HEK293 (cell line): ENCODE results near the gene C2orf42.
A peak's percentile ranks its signal among the peaks of the same experiment; 100 is the strongest.

Source experiments
- BCL11B ChIP-seq: fragments of 450-650 bp; formaldehyde crosslinking; IDR thresholded peaks from 2 replicates; pipeline ENCODE4 v1.5.1; 2016; ENCODE audit warnings: low read depth, missing biosample characterization, missing genetic modification characterization
- KLF16 ChIP-seq: fragments of 450-650 bp; formaldehyde crosslinking; IDR thresholded peaks from 2 replicates; pipeline ENCODE4 v1.5.1; 2017; ENCODE audit warnings: missing biosample characterization, missing genetic modification characterization
- MZF1 ChIP-seq: fragments of 450-650 bp; formaldehyde crosslinking; IDR thresholded peaks from 2 replicates; pipeline ENCODE4 v1.5.1; 2017; ENCODE audit warnings: missing biosample characterization, missing genetic modification characterization, borderline replicate concordance
- OSR2 ChIP-seq: fragments of 450-650 bp; formaldehyde crosslinking; IDR thresholded peaks from 2 replicates; pipeline ENCODE4 v1.5.1; 2016; ENCODE audit warnings: missing biosample characterization, missing genetic modification characterization
- SETDB1 ChIP-seq: IDR thresholded peaks from one replicate; pipeline ENCODE4 v1.6.1; 2017; ENCODE audit warnings: mild to moderate bottlenecking, low read length, moderate library complexity, mixed read lengths; ENCODE audit not compliant: insufficient read length
- SP3 ChIP-seq: fragments of 450-650 bp; formaldehyde crosslinking; IDR thresholded peaks from 2 replicates; pipeline ENCODE4 v1.5.1; 2016; ENCODE audit warnings: missing biosample characterization, missing genetic modification characterization
- SP7 ChIP-seq: fragments of 450-650 bp; formaldehyde crosslinking; IDR thresholded peaks from 2 replicates; pipeline ENCODE4 v1.5.1; 2016; ENCODE audit warnings: missing biosample characterization, missing genetic modification characterization
- ZBTB48 ChIP-seq: fragments of 450-650 bp; formaldehyde crosslinking; IDR thresholded peaks from 2 replicates; pipeline ENCODE4 v1.5.1; 2016; ENCODE audit warnings: missing biosample characterization, missing genetic modification characterization
- ZEB2 ChIP-seq: fragments of 450-650 bp; formaldehyde crosslinking; IDR thresholded peaks from 2 replicates; pipeline ENCODE4 v1.5.1; 2016; ENCODE audit warnings: missing biosample characterization, missing genetic modification characterization
- ZNF175 ChIP-seq: fragments of 450-650 bp; formaldehyde crosslinking; IDR thresholded peaks from 2 replicates; pipeline ENCODE4 v1.5.1; 2016; ENCODE audit warnings: missing biosample characterization, missing genetic modification characterization
- ZNF366 ChIP-seq: fragments of 450-650 bp; formaldehyde crosslinking; conservative IDR thresholded peaks from 2 replicates; pipeline ENCODE4 v1.5.1; 2016; ENCODE audit warnings: missing biosample characterization, missing genetic modification characterization
- ZNF416 ChIP-seq: fragments of 450-650 bp; formaldehyde crosslinking; IDR thresholded peaks from 2 replicates; pipeline ENCODE4 v1.5.1; 2016; ENCODE audit warnings: missing biosample characterization, missing genetic modification characterization
- ZNF514 ChIP-seq: fragments of 450-650 bp; formaldehyde crosslinking; IDR thresholded peaks from 2 replicates; pipeline ENCODE4 v1.5.1; 2016; ENCODE audit warnings: missing biosample characterization, missing genetic modification characterization
- ZNF521 ChIP-seq: fragments of 450-650 bp; formaldehyde crosslinking; IDR thresholded peaks from 2 replicates; pipeline ENCODE4 v1.5.1; 2017; ENCODE audit warnings: missing biosample characterization, mild to moderate bottlenecking, missing genetic modification characterization
- ZNF561 ChIP-seq: fragments of 450-650 bp; IDR thresholded peaks from 2 replicates; pipeline ENCODE4 v1.5.1; 2018; ENCODE audit warnings: missing biosample characterization, missing genetic modification characterization, borderline replicate concordance
- ZNF707 ChIP-seq: fragments of 450-650 bp; formaldehyde crosslinking; IDR thresholded peaks from 2 replicates; pipeline ENCODE4 v1.5.1; 2016; ENCODE audit warnings: missing biosample characterization, missing genetic modification characterization
- ZXDB ChIP-seq: fragments of 450-650 bp; formaldehyde crosslinking; IDR thresholded peaks from 2 replicates; pipeline ENCODE4 v1.5.1; 2016; ENCODE audit warnings: missing biosample characterization, missing genetic modification characterization
- TF ChIP-seq, protein P1 (sequence below): fragments of 450-650 bp; formaldehyde crosslinking; IDR thresholded peaks from 2 replicates; pipeline ENCODE4 v1.5.1; 2016; ENCODE audit warnings: missing biosample characterization, missing genetic modification characterization
- TF ChIP-seq, protein P2 (sequence below): fragments of 450-650 bp; formaldehyde crosslinking; IDR thresholded peaks from 2 replicates; pipeline ENCODE4 v1.5.1; 2016; ENCODE audit warnings: missing biosample characterization, missing genetic modification characterization
- TF ChIP-seq, protein P3 (sequence below): fragments of 450-650 bp; formaldehyde crosslinking; IDR thresholded peaks from 2 replicates; pipeline ENCODE4 v1.5.0; 2017; ENCODE audit warnings: missing biosample characterization, missing genetic modification characterization, borderline replicate concordance
- TF ChIP-seq, protein P4 (sequence below): fragments of 450-650 bp; formaldehyde crosslinking; IDR thresholded peaks from 2 replicates; pipeline ENCODE4 v1.5.1; 2017; ENCODE audit warnings: missing biosample characterization, missing genetic modification characterization
- TF ChIP-seq, protein P5 (sequence below): fragments of 450-650 bp; formaldehyde crosslinking; IDR thresholded peaks from 2 replicates; pipeline ENCODE4 v1.5.1; 2016; ENCODE audit warnings: missing biosample characterization, missing genetic modification characterization
- TF ChIP-seq, protein P6 (sequence below): fragments of 450-650 bp; formaldehyde crosslinking; IDR thresholded peaks from 2 replicates; pipeline ENCODE4 v1.5.1; 2016; ENCODE audit warnings: missing biosample characterization, missing genetic modification characterization

The C2orf42 gene

DNA sequence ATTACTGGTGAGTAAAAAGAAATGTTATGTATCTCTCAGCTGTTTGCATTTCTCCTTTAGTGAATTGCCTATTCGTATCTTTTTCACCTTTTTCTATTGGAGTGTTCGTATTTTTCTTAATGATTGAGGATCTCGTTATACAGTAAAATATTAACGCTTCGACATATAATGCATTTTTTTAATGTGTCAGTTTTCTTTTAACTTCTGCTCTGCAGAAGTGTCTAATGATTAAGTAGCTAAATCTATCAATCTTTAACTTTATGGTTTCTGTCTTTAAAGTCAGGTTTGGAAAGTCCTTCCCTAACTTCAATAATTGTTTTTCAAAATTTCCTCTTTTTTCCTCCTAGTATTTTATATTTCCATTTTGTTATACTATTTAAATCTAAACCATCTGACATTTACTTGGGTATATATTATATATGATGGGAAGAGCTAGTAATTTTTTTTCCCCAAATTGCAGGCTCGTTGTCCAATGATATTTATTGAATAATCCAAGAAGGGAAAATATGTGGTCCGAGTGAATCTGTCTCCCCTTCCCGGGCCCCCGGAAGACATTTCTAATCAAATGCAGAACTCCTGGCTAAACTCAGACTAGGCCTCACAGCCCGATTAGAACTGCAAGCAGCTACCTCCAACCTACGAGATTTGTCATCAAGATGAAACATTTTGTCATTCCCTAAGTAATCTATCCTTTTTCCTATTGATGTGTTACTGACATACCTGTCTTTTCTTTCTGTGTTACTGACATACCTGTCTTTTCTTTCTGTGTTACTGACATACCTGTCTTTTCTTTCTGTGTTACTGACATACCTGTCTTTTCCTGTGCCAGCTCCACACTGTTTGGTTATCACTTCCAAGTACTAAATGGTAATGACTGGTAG is 86.3 kb downstream of the C2orf42 start (continued):
- TF ChIP-seq, protein P1, sequence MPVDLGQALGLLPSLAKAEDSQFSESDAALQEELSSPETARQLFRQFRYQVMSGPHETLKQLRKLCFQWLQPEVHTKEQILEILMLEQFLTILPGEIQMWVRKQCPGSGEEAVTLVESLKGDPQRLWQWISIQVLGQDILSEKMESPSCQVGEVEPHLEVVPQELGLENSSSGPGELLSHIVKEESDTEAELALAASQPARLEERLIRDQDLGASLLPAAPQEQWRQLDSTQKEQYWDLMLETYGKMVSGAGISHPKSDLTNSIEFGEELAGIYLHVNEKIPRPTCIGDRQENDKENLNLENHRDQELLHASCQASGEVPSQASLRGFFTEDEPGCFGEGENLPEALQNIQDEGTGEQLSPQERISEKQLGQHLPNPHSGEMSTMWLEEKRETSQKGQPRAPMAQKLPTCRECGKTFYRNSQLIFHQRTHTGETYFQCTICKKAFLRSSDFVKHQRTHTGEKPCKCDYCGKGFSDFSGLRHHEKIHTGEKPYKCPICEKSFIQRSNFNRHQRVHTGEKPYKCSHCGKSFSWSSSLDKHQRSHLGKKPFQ (tag by site-specific recombination) = no peak
- TF ChIP-seq OSR2 (tag by site-specific recombination) (no peak), SETDB1 (no peak), KLF16 (tag by site-specific recombination) (no peak; the same call in 1 of the 2 replicates), SP3 (no peak), ZNF366 (tag by site-specific recombination) (peak; percentile 61), ZNF416 (no peak), ZNF707 (tag by site-specific recombination) (no peak), BCL11B (tag by site-specific recombination) (no peak), ZBTB48 (tag by site-specific recombination) (peak; percentile 79), ZNF521 (tag by site-specific recombination) (no peak), ZNF561 (tag by site-specific recombination) (no peak), ZEB2 (tag by site-specific recombination) (peak; percentile 43; the same call in 1 of the 2 replicates), MZF1 (tag by site-specific recombination) (no peak), ZXDB (tag by site-specific recombination) (peak; percentile 9; the same call in 1 of the 2 replicates), SP7 (tag by site-specific recombination) (no peak), ZNF175 (tag by site-specific recombination) (no peak), ZNF514 (tag by site-specific recombination) (no peak)
- TF ChIP-seq, protein P2, sequence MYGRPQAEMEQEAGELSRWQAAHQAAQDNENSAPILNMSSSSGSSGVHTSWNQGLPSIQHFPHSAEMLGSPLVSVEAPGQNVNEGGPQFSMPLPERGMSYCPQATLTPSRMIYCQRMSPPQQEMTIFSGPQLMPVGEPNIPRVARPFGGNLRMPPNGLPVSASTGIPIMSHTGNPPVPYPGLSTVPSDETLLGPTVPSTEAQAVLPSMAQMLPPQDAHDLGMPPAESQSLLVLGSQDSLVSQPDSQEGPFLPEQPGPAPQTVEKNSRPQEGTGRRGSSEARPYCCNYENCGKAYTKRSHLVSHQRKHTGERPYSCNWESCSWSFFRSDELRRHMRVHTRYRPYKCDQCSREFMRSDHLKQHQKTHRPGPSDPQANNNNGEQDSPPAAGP (tag by site-specific recombination) = no peak
- TF ChIP-seq, protein P3, sequence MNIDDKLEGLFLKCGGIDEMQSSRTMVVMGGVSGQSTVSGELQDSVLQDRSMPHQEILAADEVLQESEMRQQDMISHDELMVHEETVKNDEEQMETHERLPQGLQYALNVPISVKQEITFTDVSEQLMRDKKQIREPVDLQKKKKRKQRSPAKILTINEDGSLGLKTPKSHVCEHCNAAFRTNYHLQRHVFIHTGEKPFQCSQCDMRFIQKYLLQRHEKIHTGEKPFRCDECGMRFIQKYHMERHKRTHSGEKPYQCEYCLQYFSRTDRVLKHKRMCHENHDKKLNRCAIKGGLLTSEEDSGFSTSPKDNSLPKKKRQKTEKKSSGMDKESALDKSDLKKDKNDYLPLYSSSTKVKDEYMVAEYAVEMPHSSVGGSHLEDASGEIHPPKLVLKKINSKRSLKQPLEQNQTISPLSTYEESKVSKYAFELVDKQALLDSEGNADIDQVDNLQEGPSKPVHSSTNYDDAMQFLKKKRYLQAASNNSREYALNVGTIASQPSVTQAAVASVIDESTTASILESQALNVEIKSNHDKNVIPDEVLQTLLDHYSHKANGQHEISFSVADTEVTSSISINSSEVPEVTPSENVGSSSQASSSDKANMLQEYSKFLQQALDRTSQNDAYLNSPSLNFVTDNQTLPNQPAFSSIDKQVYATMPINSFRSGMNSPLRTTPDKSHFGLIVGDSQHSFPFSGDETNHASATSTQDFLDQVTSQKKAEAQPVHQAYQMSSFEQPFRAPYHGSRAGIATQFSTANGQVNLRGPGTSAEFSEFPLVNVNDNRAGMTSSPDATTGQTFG = no peak
- TF ChIP-seq, protein P4, sequence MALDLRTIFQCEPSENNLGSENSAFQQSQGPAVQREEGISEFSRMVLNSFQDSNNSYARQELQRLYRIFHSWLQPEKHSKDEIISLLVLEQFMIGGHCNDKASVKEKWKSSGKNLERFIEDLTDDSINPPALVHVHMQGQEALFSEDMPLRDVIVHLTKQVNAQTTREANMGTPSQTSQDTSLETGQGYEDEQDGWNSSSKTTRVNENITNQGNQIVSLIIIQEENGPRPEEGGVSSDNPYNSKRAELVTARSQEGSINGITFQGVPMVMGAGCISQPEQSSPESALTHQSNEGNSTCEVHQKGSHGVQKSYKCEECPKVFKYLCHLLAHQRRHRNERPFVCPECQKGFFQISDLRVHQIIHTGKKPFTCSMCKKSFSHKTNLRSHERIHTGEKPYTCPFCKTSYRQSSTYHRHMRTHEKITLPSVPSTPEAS (tag by site-specific recombination) = no peak
- TF ChIP-seq, protein P5, sequence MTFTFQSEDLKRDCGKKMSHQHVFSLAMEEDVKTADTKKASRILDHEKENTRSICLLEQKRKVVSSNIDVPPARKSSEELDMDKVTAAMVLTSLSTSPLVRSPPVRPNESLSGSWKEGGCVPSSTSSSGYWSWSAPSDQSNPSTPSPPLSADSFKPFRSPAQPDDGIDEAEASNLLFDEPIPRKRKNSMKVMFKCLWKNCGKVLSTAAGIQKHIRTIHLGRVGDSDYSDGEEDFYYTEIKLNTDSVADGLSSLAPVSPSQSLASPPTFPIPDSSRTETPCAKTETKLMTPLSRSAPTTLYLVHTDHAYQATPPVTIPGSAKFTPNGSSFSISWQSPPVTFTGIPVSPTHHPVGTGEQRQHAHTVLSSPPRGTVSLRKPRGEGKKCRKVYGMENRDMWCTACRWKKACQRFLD (tag by site-specific recombination) = no peak
- TF ChIP-seq, protein P6, sequence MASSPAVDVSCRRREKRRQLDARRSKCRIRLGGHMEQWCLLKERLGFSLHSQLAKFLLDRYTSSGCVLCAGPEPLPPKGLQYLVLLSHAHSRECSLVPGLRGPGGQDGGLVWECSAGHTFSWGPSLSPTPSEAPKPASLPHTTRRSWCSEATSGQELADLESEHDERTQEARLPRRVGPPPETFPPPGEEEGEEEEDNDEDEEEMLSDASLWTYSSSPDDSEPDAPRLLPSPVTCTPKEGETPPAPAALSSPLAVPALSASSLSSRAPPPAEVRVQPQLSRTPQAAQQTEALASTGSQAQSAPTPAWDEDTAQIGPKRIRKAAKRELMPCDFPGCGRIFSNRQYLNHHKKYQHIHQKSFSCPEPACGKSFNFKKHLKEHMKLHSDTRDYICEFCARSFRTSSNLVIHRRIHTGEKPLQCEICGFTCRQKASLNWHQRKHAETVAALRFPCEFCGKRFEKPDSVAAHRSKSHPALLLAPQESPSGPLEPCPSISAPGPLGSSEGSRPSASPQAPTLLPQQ = 0 out of 2 replicates have a peak, but pooled peaks have one; percentile 16
